Body of pancreas (tissue), 4 donors: Measurements from ENCODE around the gene MCUR1.

Source experiments
- CTCF ChIP-seq, 7 experiments: fragments of 450-650 bp in 4 of 7; fragments of 200-600 bp in 3 of 7; sonication (generic) in 3 of 7; IDR thresholded peaks; one replicate each; pipeline ENCODE4 v1.5.1; 2016 to 2019; ENCODE audit warnings: antibody characterized with exemption in 7 of 7
- POLR2A ChIP-seq, 3 donors: fragments of 450-650 bp; IDR thresholded peaks; one replicate each; pipeline ENCODE4 v1.6.1; 2016; ENCODE audit warnings: antibody characterized with exemption in 3 of 3, mild to moderate bottlenecking in 2 of 3

DNA sequence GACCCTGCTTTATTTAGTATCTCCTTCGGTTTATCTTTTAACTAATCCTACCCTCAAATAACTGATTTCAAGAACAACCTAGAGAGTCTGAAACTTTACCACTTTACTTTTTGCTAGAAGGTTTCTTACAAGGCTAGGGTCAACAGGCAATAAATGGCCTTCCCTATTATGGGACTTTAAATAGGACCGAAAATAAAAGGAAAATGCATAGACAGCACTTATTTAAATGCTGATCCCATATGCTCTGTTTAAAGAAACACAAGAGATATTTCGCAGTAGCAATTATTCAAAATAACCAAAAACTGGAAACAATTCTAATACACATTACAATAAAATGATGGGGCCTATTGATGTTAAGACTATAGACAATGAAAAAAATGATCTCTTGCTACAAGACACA lies 13.7 kb downstream of the MCUR1 start:
- TF ChIP-seq CTCF (IDR thresholded peaks at IDR 0.05) (no peak), POLR2A (IDR thresholded peaks at IDR 0.05) (no peak)
